Endothelial cell of umbilical vein (primary cell): ENCODE measurements around the gene PRL. TPM values are rescaled to one million over a fixed set of nuclear protein-coding genes. Genes with fewer than 3 reads are reported as not detected.

ENCODE experiments used
- BruUV-seq: library from RNA; stranded (reverse); fragments of 400-500 nt; replicated peaks from 2 replicates; lab custom pipeline; 2021; lab: Mats Ljungman, UMichigan
- CTCF ChIA-PET: fragments of 300-600, 350-600 bp; sonication (Branson Sonifier 250); formaldehyde crosslinking; loops from one replicate; lab custom pipeline; 2021; ENCODE audit warnings: antibody characterized with exemption, inconsistent platforms; lab: Charles Lee
- POLR2A ChIA-PET: fragments of 300-600, 350-600 bp; sonication (Branson Sonifier 250); formaldehyde crosslinking; loops from one replicate; lab custom pipeline; 2021; ENCODE audit warnings: antibody characterized with exemption, inconsistent platforms; lab: Charles Lee
- DNase-seq: peaks from one replicate; pipeline ENCODE4 v3.0.0-alpha.2; 2011; ENCODE audit warnings: low read depth, low spot score
- FAIRE-seq: peaks from 2 replicates; lab custom pipeline; 2011; peaks lifted over from hg19 to GRCh38; lab: Jason Lieb, UNC
- H2AFZ ChIP-seq: 2 replicates; pipeline ENCODE4 v1.6.0; 2012; ENCODE audit warnings: low read depth, low read length, control low read depth, inconsistent platforms
- H3K27ac ChIP-seq: 2 replicates; pipeline ENCODE4 v1.5.1; 2011; ENCODE audit warnings: low read depth, mild to moderate bottlenecking, control low read depth, low read length, moderate library complexity; ENCODE audit not compliant: insufficient read depth
- H3K27me3 ChIP-seq, 2 experiments: 2 replicates each; pipeline versions ENCODE4 v1.6.0 to v1.6.1; 2011; ENCODE audit warnings: low read length in 2 of 2, mixed read lengths in 1 of 2; ENCODE audit not compliant: control insufficient read depth in 2 of 2, insufficient read depth in 2 of 2
- H3K36me3 ChIP-seq, 2 experiments: 2 replicates in 1 of 2; 3 replicates in 1 of 2; pipeline ENCODE4 v1.5.1; 2011; ENCODE audit warnings: low read length in 2 of 2, mild to moderate bottlenecking in 1 of 2, moderate library complexity in 1 of 2; ENCODE audit not compliant: control insufficient read depth in 2 of 2, insufficient read depth in 2 of 2; ENCODE audit errors: extremely low read depth in 1 of 2
- H3K4me1 ChIP-seq: 3 replicates; pipeline ENCODE4 v1.5.1; 2011; ENCODE audit warnings: mild to moderate bottlenecking, low read length; ENCODE audit not compliant: control insufficient read depth, insufficient read depth; ENCODE audit errors: extremely low read depth
- H3K4me2 ChIP-seq: 2 replicates; pipeline ENCODE4 v1.6.1; 2011; ENCODE audit warnings: low read length, control low read depth, mixed read lengths; ENCODE audit not compliant: insufficient read depth
- H3K4me3 ChIP-seq, 3 experiments: fragments of 200-600 bp in 1 of 3; sonication (generic), shearing (Covaris generic) in 1 of 3; replicated peaks in 1 of 3; 2 replicates each; pipeline ENCODE4 v1.5.1; 2011 to 2016; ENCODE audit warnings: control low read depth in 3 of 3, low read length in 3 of 3, mild to moderate bottlenecking in 2 of 3, inconsistent platforms in 1 of 3, low read depth in 1 of 3, moderate library complexity in 1 of 3; ENCODE audit not compliant: insufficient read depth in 1 of 3
- H3K79me2 ChIP-seq: 2 replicates; pipeline ENCODE4 v1.6.0; 2012; ENCODE audit warnings: low read length, inconsistent platforms; ENCODE audit not compliant: control insufficient read depth, insufficient read depth
- H3K9ac ChIP-seq: replicated peaks from 2 replicates; pipeline ENCODE3; 2011; ENCODE audit warnings: low read length, control low read depth; ENCODE audit not compliant: insufficient read depth; ENCODE audit errors: extremely low read depth
- H3K9me1 ChIP-seq: replicated peaks from 3 replicates; pipeline ENCODE4 v1.6.0; 2011; ENCODE audit warnings: mild to moderate bottlenecking, low read length; ENCODE audit not compliant: control insufficient read depth, insufficient read depth; ENCODE audit errors: extremely low read depth
- H3K9me3 ChIP-seq: replicated peaks from 2 replicates; pipeline ENCODE4 v1.5.1; 2012; ENCODE audit warnings: low read length, inconsistent platforms; ENCODE audit not compliant: control insufficient read depth, insufficient read depth
- H4K20me1 ChIP-seq: replicated peaks from 2 replicates; pipeline ENCODE3; 2011; ENCODE audit warnings: mild to moderate bottlenecking, low read length; ENCODE audit not compliant: control insufficient read depth, insufficient read depth; ENCODE audit errors: extremely low read depth
- EZH2 ChIP-seq: IDR thresholded peaks from 2 replicates; pipeline ENCODE4 v1.6.1; 2012; ENCODE audit warnings: borderline replicate concordance, low read depth, mild to moderate bottlenecking, moderate library complexity, low read length, inconsistent platforms; ENCODE audit not compliant: severe bottlenecking
- FOS ChIP-seq: IDR thresholded peaks from 2 replicates; pipeline ENCODE4 v1.6.1; 2011; ENCODE audit warnings: mild to moderate bottlenecking, low read length, moderate library complexity, borderline replicate concordance; ENCODE audit not compliant: insufficient read depth
- GATA2 ChIP-seq: IDR thresholded peaks from 2 replicates; pipeline ENCODE4 v1.7.0; 2011; ENCODE audit warnings: low read depth, mild to moderate bottlenecking, moderate library complexity, mixed read lengths, low read length; ENCODE audit not compliant: insufficient read length, insufficient read depth
- JUN ChIP-seq: IDR thresholded peaks from 2 replicates; pipeline ENCODE4 v1.6.1; 2011; ENCODE audit warnings: borderline replicate concordance, low read depth; ENCODE audit not compliant: insufficient read length, insufficient read depth
- MYC ChIP-seq: IDR thresholded peaks from one replicate; pipeline ENCODE4 v1.6.1; 2011; ENCODE audit warnings: mild to moderate bottlenecking, low read depth, low read length
- POLR2A ChIP-seq: IDR thresholded peaks from 2 replicates; pipeline ENCODE4 v1.6.1; 2012; ENCODE audit warnings: low read depth, mild to moderate bottlenecking, control low read depth, low read length
- POLR2AphosphoS5 ChIP-seq: IDR thresholded peaks from 2 replicates; pipeline ENCODE4 v1.6.1; 2012; ENCODE audit warnings: low read depth, mild to moderate bottlenecking, control low read depth, low read length, moderate library complexity; ENCODE audit not compliant: insufficient read depth
- dilution Hi-C: fragments of 300-500 bp; cut with MboI; formaldehyde crosslinking; loops from one replicate; pipeline ENCODE4 v1.15.0; 2019; ENCODE audit warnings: low sequenced_read_pairs; ENCODE audit not compliant: extremely low pct_ligation_motif_present
- intact Hi-C: fragments of 100-400 bp; cut with micrococcal nuclease; formaldehyde crosslinking; loops from one replicate; pipeline ENCODE4 v1.10.0; 2022
- polyA plus RNA-seq, 4 experiments: library from polyadenylated mRNA; depleted of rRNA in 3 of 4; stranded (reverse) in 3 of 4; unstranded in 1 of 4; fragments of >200 nt; gene quantifications; 2 replicates each; pipeline versions ENCODE4 v1.2.1 to v1.2.3, GENCODE V29; 2011 to 2012; ENCODE audit warnings: missing spikeins in 1 of 4
- total RNA-seq: library from RNA; stranded (reverse); gene quantifications from 2 replicates; pipeline ENCODE4 v1.2.3, GENCODE V29; 2021
- TF ChIP-seq, protein P1 (sequence below): IDR thresholded peaks from 2 replicates; pipeline ENCODE4 v1.6.1; 2011; ENCODE audit not compliant: insufficient read depth, insufficient read length
- TF ChIP-seq, protein P2 (sequence below), 2 donors: IDR thresholded peaks; 1 replicate in 1 of 2; 2 replicates in 1 of 2; pipeline ENCODE4 v1.5.1; 2011; ENCODE audit warnings: low read length in 2 of 2, mild to moderate bottlenecking in 2 of 2, moderate library complexity in 2 of 2, control low read depth in 1 of 2, inconsistent platforms in 1 of 2, low read depth in 1 of 2; ENCODE audit not compliant: insufficient read depth in 1 of 2; ENCODE audit errors: extremely low read depth in 1 of 2

Gene PRL
- total and polyA plus RNA-seq, 2 donors (not counting 3 experiments of a cell fraction or from before 2014, with no cell fraction given): not detected

DNA sequence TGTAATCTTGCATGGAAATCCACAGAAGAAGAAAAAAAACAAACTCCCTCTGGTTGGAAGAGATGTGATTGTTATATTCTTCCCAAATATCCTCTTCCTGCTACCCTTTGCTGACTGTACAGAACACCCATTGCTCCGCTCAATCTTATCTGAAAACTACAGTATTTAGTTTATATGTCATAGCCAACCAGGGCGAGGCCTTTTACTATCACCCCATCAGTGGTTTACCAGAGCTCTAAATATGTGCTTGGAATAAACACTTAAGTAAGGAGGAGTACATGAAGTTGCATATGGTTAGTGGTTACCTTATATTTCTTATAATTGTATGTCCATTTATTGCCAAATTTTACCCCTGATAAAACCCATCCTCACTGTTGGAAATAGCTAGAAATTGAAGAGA, 12.2 kb downstream of the PRL start:
- Histone ChIP-seq H3K9ac (no peak overlapping the region), H3K36me3 (no peaks in the 10 kb centered on the region), H3K9me3 (no peaks in the 10 kb centered on the region), H3K9me1 (no peaks in the 10 kb centered on the region), H3K27me3 (no peaks in the 10 kb centered on the region), H3K4me3 (no peak overlapping the region), H4K20me1 (no peaks in the 10 kb centered on the region), H3K4me2 (no peak overlapping the region), H3K4me1 (no peaks in the 10 kb centered on the region), H3K27ac (no peak overlapping the region), H3K79me2 (no peaks in the 10 kb centered on the region), H2AFZ (no peak overlapping the region)
- dilution Hi-C loops (no loop called here), intact Hi-C loops (no loop called here)
- no peak for DNase-seq
- BruUV-seq: no TSS peak
- FAIRE-seq: no peak
- POLR2A ChIA-PET: no interaction called here
- CTCF ChIA-PET: no interaction called here
- no peak for TF ChIP-seq MYC
- TF ChIP-seq GATA2: no peak
- TF ChIP-seq, protein P1, sequence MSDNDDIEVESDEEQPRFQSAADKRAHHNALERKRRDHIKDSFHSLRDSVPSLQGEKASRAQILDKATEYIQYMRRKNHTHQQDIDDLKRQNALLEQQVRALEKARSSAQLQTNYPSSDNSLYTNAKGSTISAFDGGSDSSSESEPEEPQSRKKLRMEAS: no peak
- TF ChIP-seq POLR2AphosphoS5: no peak
- no peak for TF ChIP-seq JUN
- TF ChIP-seq, protein P2, sequence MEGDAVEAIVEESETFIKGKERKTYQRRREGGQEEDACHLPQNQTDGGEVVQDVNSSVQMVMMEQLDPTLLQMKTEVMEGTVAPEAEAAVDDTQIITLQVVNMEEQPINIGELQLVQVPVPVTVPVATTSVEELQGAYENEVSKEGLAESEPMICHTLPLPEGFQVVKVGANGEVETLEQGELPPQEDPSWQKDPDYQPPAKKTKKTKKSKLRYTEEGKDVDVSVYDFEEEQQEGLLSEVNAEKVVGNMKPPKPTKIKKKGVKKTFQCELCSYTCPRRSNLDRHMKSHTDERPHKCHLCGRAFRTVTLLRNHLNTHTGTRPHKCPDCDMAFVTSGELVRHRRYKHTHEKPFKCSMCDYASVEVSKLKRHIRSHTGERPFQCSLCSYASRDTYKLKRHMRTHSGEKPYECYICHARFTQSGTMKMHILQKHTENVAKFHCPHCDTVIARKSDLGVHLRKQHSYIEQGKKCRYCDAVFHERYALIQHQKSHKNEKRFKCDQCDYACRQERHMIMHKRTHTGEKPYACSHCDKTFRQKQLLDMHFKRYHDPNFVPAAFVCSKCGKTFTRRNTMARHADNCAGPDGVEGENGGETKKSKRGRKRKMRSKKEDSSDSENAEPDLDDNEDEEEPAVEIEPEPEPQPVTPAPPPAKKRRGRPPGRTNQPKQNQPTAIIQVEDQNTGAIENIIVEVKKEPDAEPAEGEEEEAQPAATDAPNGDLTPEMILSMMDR (IDR thresholded peaks at IDR 0.05; ENCODE audit: extremely low read depth in 1 of 2, insufficient read depth in 1 of 2, low read depth in 1 of 2, low read length in 2 of 2): no peak
- no peak for TF ChIP-seq POLR2A
- TF ChIP-seq EZH2: no peak
- TF ChIP-seq FOS: no peak
